Spleen (tissue), 11 donors: ENCODE data around the gene GLS. TPM values are rescaled to one million over a fixed set of nuclear protein-coding genes. Genes with fewer than 3 reads are reported as not detected.
"Not testable (repeated sequence)": the region's sequence is repeated elsewhere in the genome, so short reads cannot be mapped to it uniquely, and the experiment has no call there.

Experiments used
- DNase-seq: peaks from one replicate; pipeline ENCODE4 v3.0.0-alpha.2; 2020
- H3K27ac ChIP-seq, 8 donors: fragments of 200-600 bp; sonication (generic) in 7 of 8; 1 replicate in 4 of 8; 2 replicates in 4 of 8; pipeline versions ENCODE4 v1.5.0 to v1.8.0; 2016 to 2021; ENCODE audit warnings: inconsistent platforms in 4 of 8, mild to moderate bottlenecking in 4 of 8, moderate library complexity in 1 of 8
- H3K27me3 ChIP-seq, 7 donors: fragments of 200-600 bp; sonication (generic) in 6 of 7; replicated peaks in 1 of 7; 1 replicate in 4 of 7; 2 replicates in 3 of 7; pipeline versions ENCODE4 v1.5.0 to v1.8.0; 2016 to 2021; ENCODE audit warnings: inconsistent platforms in 3 of 7, mild to moderate bottlenecking in 1 of 7
- H3K36me3 ChIP-seq, 6 donors: fragments of 200-600 bp; sonication (generic) in 5 of 6; 1 replicate in 4 of 6; 2 replicates in 2 of 6; pipeline versions ENCODE4 v1.5.0 to v1.8.0; 2016 to 2021; ENCODE audit warnings: inconsistent platforms in 2 of 6
- H3K4me1 ChIP-seq, 6 donors: fragments of 200-600 bp; sonication (generic) in 5 of 6; 1 replicate in 3 of 6; 2 replicates in 3 of 6; pipeline versions ENCODE4 v1.5.0 to v1.8.0; 2016 to 2021; ENCODE audit warnings: inconsistent platforms in 3 of 6
- H3K4me3 ChIP-seq, 8 donors: fragments of 200-600 bp; sonication (generic) in 7 of 8; 1 replicate in 4 of 8; 2 replicates in 4 of 8; pipeline versions ENCODE4 v1.5.0 to v1.8.0; 2016 to 2021; ENCODE audit warnings: inconsistent platforms in 4 of 8, mild to moderate bottlenecking in 4 of 8, moderate library complexity in 2 of 8
- H3K9me3 ChIP-seq, 8 donors: fragments of 200-600 bp; sonication (generic) in 7 of 8; 1 replicate in 4 of 8; 2 replicates in 4 of 8; pipeline versions ENCODE4 v1.5.0 to v1.8.0; 2016 to 2021; ENCODE audit warnings: inconsistent platforms in 4 of 8
- POLR2A ChIP-seq, 3 donors: fragments of 450-650 bp; IDR thresholded peaks; one replicate each; pipeline ENCODE4 v1.5.1; 2017; ENCODE audit warnings: antibody characterized with exemption in 3 of 3, mild to moderate bottlenecking in 1 of 3
- POLR2AphosphoS5 ChIP-seq, 3 donors: sonication (generic); formaldehyde crosslinking; IDR thresholded peaks; one replicate each; pipeline ENCODE4 v1.5.1; 2017; ENCODE audit warnings: antibody characterized with exemption in 3 of 3
- WGBS, 5 donors: extraction: QIAGEN DNeasy Blood & Tissue Kit in 3 of 5; methylation state at CpG; one replicate each; pipeline versions ENCODE4 v1.1.5 to v1.1.7; 2013 to 2018; 5-methylcytosine and 5-hydroxymethylcytosine counted together
- intact Hi-C: fragments of 100-400 bp; cut with DNase I; formaldehyde crosslinking; loops from one replicate; pipeline ENCODE4 v1.15.0; 2023; ENCODE audit warnings: low total_unique reads
- polyA plus RNA-seq, 3 donors: library from polyadenylated mRNA; stranded (reverse); fragments of 200-250 nt; gene quantifications; one replicate each; pipeline ENCODE4 v1.2.1, GENCODE V29; 2013
- total RNA-seq, 7 donors: library from RNA; depleted of rRNA in 3 of 7; stranded (reverse); fragments of >200 nt in 3 of 7; fragmentation: NEBNext Ultra II Directional in 4 of 7; extraction: Animal tissue kit (Norgen Biotek cat#: 25700) in 4 of 7; gene quantifications; one replicate each; pipeline versions ENCODE4 v1.1.0 to v1.2.1, GENCODE V29; 2016 to 2021
- TF ChIP-seq, protein P1 (sequence below), 11 experiments: fragments of 200-600 bp in 7 of 11; fragments of 450-650 bp in 4 of 11; sonication (generic) in 4 of 11; IDR thresholded peaks in 8 of 11; conservative IDR thresholded peaks in 3 of 11; 1 replicate in 7 of 11; 2 replicates in 4 of 11; pipeline versions ENCODE4 v1.4.0 to v1.8.0; 2016 to 2021; ENCODE audit warnings: antibody characterized with exemption in 11 of 11, inconsistent platforms in 4 of 11, mild to moderate bottlenecking in 1 of 11
- donor health status: healthy with polysubstance abuse.
- donor health status: DM: no; HTN: no; CAD: no; lungs with moderate emphysema.
- donor health status: DM: no; HTN: no; CAD: no.
- donor health status: Bipolar disorder and iron deficiency.
- donor health status: healthy.
- donor health status: DM: no; HTN: no; CAD: no.
- donor health status: DM: yes; HTN: yes; CAD: no.

Gene GLS
- total and polyA plus RNA-seq, 10 donors, result 42.3 to 254 (median 176) TPM

DNA sequence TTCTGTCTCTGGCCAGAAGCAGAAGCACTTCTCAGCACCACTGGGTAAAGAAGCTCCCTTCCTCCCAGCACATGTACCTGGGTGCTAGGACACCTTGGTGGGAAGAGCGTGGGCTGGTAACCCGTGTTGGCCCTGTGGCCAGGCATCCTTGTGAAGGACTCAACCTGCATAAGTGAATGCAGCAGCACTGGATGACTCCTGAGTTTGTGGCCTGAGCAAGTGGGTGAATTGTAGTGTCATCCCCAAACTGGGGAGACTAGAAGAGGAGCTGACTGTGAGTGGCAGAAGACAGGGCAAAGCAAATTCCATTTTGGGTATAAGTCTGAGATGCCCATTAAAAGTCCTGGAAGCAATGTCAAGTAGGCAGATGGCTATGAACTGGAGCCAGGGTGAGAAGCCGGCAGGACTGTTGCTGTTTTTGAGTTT, 70.0 kb downstream of the GLS start:
- DNase-seq, result no peak
- peaks cover 0 to 6% (median 0%) of the 10 kb centered on the region in 6 donors for H3K36me3 ChIP-seq
- H3K27me3 ChIP-seq, result no peaks in the 10 kb centered on the region
- WGBS, 5 donors, result 86 to 98% (median 91%) methylated on average over 3 of the region's 3 CpGs
- H3K4me1 ChIP-seq, result peaks cover 12 to 27% (median 21%) of the 10 kb centered on the region in 6 donors
- intact Hi-C loops, result no loop called here
- TF ChIP-seq POLR2A (IDR thresholded peaks at IDR 0.05) (no peak), POLR2AphosphoS5 (IDR thresholded peaks at IDR 0.05) (peak in 1 of 3 donors; percentile 13)
- no peak overlapping the region for H3K27ac ChIP-seq
- no peak overlapping the region for H3K4me3 ChIP-seq
- peaks cover 0 to 8% (median 6%) of the 10 kb centered on the region in 8 donors for H3K9me3 ChIP-seq

DNA sequence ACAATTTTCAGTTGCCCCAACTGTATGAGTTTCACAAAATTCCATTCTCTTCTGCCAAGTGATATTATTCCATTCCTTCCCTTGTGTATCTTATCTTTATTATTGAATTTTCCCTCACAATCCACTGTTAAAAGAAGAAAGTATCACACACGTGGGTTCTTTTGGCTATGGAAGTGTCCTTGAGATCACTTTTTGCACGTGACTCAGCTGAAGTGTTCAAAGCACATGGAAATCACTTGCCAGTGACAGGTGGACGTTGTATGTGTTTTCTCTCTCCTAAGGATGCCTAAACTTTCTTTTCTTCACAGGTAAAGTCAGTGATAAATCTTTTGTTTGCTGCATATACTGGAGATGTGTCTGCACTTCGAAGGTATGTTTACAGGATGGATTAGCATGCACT, 72.6 kb downstream of the GLS start:
- TF ChIP-seq, protein P1, sequence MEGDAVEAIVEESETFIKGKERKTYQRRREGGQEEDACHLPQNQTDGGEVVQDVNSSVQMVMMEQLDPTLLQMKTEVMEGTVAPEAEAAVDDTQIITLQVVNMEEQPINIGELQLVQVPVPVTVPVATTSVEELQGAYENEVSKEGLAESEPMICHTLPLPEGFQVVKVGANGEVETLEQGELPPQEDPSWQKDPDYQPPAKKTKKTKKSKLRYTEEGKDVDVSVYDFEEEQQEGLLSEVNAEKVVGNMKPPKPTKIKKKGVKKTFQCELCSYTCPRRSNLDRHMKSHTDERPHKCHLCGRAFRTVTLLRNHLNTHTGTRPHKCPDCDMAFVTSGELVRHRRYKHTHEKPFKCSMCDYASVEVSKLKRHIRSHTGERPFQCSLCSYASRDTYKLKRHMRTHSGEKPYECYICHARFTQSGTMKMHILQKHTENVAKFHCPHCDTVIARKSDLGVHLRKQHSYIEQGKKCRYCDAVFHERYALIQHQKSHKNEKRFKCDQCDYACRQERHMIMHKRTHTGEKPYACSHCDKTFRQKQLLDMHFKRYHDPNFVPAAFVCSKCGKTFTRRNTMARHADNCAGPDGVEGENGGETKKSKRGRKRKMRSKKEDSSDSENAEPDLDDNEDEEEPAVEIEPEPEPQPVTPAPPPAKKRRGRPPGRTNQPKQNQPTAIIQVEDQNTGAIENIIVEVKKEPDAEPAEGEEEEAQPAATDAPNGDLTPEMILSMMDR (IDR thresholded peaks at IDR 0.05 in 8 of 11, conservative IDR thresholded peaks at IDR 0.05 in 3 of 11), result no peak
- TF ChIP-seq POLR2A (IDR thresholded peaks at IDR 0.05) (no peak), POLR2AphosphoS5 (IDR thresholded peaks at IDR 0.05) (no peak)
- H3K36me3 ChIP-seq, result peaks cover 0 to 15% (median 0%) of the 10 kb centered on the region in 6 donors
- DNase-seq, result no peak
- no peak overlapping the region for H3K27ac ChIP-seq
- H3K27me3 ChIP-seq, result no peaks in the 10 kb centered on the region
- H3K9me3 ChIP-seq, result peaks cover 0 to 25% (median 18%) of the 10 kb centered on the region in 8 donors
- intact Hi-C loops, result no loop called here
- peaks cover under 1 to 9% (median 5%) of the 10 kb centered on the region in 6 donors for H3K4me1 ChIP-seq
- H3K4me3 ChIP-seq, result no peak overlapping the region
- WGBS, 5 donors, result 67 to 84% (median 80%) methylated on average over 4 of the region's 4 CpGs

DNA sequence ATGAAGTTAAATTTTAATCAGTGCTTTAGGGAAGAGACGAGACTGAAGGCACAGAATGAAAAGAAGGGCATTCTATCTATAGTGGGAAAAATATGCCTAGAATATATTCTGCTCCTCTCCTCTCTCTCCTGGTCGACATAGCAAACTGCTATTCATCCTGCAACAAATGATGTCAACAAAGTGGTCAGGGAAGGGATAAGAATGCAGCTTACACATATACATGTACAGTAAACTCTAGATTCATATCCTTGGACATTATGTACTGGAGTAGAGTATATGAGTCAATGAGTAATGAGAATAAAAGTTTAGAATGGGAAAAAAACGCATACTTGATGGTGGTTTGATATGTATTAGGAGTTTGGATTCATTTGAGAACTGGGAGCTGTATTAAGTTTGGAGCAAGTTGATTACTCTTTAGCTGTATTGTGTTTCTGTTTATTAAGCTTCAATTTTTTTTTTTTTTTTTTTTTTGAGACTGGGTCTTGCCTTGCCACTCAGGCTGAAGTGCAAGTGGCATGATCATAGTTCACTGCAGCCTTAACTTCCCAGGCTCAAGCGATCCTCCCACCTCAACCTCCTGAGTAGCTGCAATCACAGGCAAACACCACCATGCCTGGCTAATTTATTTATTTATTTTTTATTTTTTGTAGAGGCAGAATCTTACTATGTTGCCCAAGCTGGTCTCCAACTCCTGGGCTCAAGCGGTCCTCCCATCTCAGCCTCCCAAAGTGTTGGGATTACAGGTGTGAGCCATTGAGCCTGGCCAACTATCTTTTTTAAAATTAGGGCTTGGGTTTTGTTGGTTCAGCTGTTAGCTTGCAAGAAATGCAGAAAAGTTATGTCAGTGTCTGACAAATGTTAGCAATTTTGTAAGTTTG, 79.5 kb downstream of the GLS start:
- intact Hi-C loops, result no loop called here
- H3K9me3 ChIP-seq, result peaks cover 0 to 21% (median 16%) of the 10 kb centered on the region in 8 donors
- no peak overlapping the region for H3K27ac ChIP-seq
- H3K27me3 ChIP-seq, result no peaks in the 10 kb centered on the region
- peaks cover 0 to 15% (median 6%) of the 10 kb centered on the region in 6 donors for H3K4me1 ChIP-seq
- H3K36me3 ChIP-seq, result peaks cover 3 to 68% (median 31%) of the 10 kb centered on the region in 6 donors
- no peak overlapping the region for H3K4me3 ChIP-seq
- DNase-seq, result no peak
- 85 to 93% (median 92%) methylated on average over 5 of the region's 5 CpGs for WGBS, 5 donors
- TF ChIP-seq POLR2AphosphoS5 (IDR thresholded peaks at IDR 0.05) (no peak), POLR2A (IDR thresholded peaks at IDR 0.05) (no peak)
- TF ChIP-seq, protein P1 (IDR thresholded peaks at IDR 0.05 in 8 of 11, conservative IDR thresholded peaks at IDR 0.05 in 3 of 11), result no peak

DNA sequence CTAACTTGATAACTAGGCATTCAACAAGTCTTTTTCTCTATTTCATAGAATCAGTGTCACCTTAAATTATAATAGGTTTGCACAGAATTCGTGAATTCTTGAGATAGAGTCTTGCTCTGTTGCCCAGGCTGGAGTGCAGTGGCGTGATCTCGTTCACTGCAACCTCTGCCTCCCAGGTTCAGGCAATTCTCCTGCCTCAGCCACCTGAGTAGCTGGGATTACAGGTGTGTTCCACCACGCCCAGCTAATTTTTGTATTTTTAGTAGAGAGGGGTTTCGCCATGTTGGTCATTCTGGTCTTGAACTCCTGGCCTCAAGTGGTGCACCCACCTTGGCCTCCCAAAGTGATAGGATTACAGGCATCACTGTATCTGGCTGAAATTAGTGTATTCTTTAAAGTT, 80.5 kb downstream of the GLS start:
- H3K4me1 ChIP-seq, result peaks cover 0 to 17% (median 6%) of the 10 kb centered on the region in 6 donors
- H3K4me3 ChIP-seq, H3K27me3 ChIP-seq, DNase-seq, intact Hi-C loops: not testable (repeated sequence)
- H3K27ac ChIP-seq, result peak overlapping the region in 1 of 8 donors; percentile 21
- WGBS, 5 donors, result 94 to 98% (median 97%) methylated on average over 5 of the region's 5 CpGs
- TF ChIP-seq POLR2AphosphoS5 (IDR thresholded peaks at IDR 0.05), result peak in 1 of 3 donors; percentile 20
- H3K9me3 ChIP-seq, result peaks cover 0 to 12% (median 6%) of the 10 kb centered on the region in 8 donors
- H3K36me3 ChIP-seq, result peaks cover 3 to 76% (median 40%) of the 10 kb centered on the region in 6 donors

DNA sequence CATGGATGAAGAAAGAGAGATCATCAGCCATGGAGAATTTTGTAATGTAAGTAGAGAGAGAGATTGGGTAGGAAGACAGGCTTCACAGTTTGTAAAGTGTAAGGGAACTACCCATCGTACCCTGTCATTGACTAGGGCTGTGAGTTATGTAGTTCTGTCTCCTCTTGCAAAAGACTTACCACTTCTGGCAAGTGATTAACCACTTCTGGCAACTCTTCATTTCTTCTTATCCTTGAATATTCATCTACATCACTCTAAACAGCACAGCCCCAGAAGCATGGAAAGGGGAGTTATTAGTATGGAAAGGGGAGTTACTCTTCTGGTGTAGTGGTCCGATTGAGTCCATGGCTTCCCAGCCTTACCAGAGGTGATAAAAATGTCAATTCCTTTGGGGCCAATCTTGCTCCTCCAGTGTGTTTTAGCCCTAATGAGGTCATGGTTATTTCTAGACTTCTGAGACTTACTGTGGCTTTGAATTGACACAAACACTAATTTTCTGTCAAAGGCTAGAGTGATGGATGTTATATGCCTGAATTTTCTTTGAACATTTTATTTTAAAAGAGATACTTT, 81.4 kb downstream of the GLS start:
- H3K27ac ChIP-seq, result peak overlapping the region in 2 of 8 donors; percentile 1 to 37
- H3K9me3 ChIP-seq, result peaks cover 0 to 3% (median 0%) of the 10 kb centered on the region in 8 donors
- TF ChIP-seq POLR2A (IDR thresholded peaks at IDR 0.05), result no peak
- TF ChIP-seq POLR2AphosphoS5 (IDR thresholded peaks at IDR 0.05), result no peak
- TF ChIP-seq, protein P1 (IDR thresholded peaks at IDR 0.05 in 8 of 11, conservative IDR thresholded peaks at IDR 0.05 in 3 of 11), result no peak
- peaks cover 3 to 77% (median 43%) of the 10 kb centered on the region in 6 donors for H3K36me3 ChIP-seq
- intact Hi-C loops, result no loop called here
- H3K4me1 ChIP-seq, result peaks cover 0 to 21% (median 6%) of the 10 kb centered on the region in 6 donors
- no peak overlapping the region for H3K4me3 ChIP-seq
- DNase-seq, result no peak
- WGBS, 5 donors, result 65 to 85% (median 81%) methylated on average over 2 of the region's 2 CpGs
- H3K27me3 ChIP-seq, result no peaks in the 10 kb centered on the region
